H1 (cell line): ENCODE data around the gene GALNT11. TPM values are rescaled to one million over a fixed set of nuclear protein-coding genes. Genes with fewer than 3 reads are reported as not detected.

Experiments
- CTCF ChIA-PET: fragments of 300-600 bp; sonication (Branson Sonifier 250); formaldehyde crosslinking; loops from one replicate; lab custom pipeline; 2021; ENCODE audit not compliant: partially characterized antibody; lab: Charles Lee
- POLR2A ChIA-PET: fragments of 300-600 bp; sonication (Branson Sonifier 250); formaldehyde crosslinking; loops from one replicate; lab custom pipeline; 2021; ENCODE audit warnings: inconsistent platforms; ENCODE audit not compliant: partially characterized antibody; lab: Charles Lee
- DNase-seq, 2 experiments: peaks; one replicate each; pipeline versions ENCODE4 v3.0.0 to v3.0.0-alpha.2; 2010 to 2022; ENCODE audit warnings: low spot score in 2 of 2, low read depth in 1 of 2, mixed read lengths in 1 of 2
- FAIRE-seq: peaks from 2 replicates; lab custom pipeline; 2011; peaks lifted over from hg19 to GRCh38; lab: Jason Lieb, UNC
- H2AFZ ChIP-seq: 2 replicates; pipeline ENCODE4 v1.8.1; 2012; ENCODE audit warnings: low read length, inconsistent platforms
- H2AK5ac ChIP-seq: 2 replicates; pipeline ENCODE4 v1.6.1; 2013; ENCODE audit warnings: low read depth, low read length
- H2BK120ac ChIP-seq: replicated peaks from 2 replicates; pipeline ENCODE3; 2013; ENCODE audit warnings: low read depth, low read length, inconsistent platforms
- H2BK12ac ChIP-seq: 2 replicates; pipeline ENCODE4 v1.6.1; 2013; ENCODE audit warnings: low read depth, low read length
- H2BK15ac ChIP-seq: 2 replicates; pipeline ENCODE4 v1.6.1; 2013; ENCODE audit warnings: low read length
- H2BK20ac ChIP-seq: 2 replicates; pipeline ENCODE4 v1.6.1; 2013; ENCODE audit warnings: low read length
- H2BK5ac ChIP-seq: 2 replicates; pipeline ENCODE4 v1.6.1; 2013; ENCODE audit warnings: low read depth, low read length
- H3K14ac ChIP-seq: 2 replicates; pipeline ENCODE4 v1.6.1; 2013; ENCODE audit warnings: inconsistent platforms; ENCODE audit not compliant: insufficient read length
- H3K18ac ChIP-seq: 2 replicates; pipeline ENCODE4 v1.6.1; 2013; ENCODE audit warnings: low read length; ENCODE audit errors: extremely low read depth
- H3K23ac ChIP-seq: 2 replicates; pipeline ENCODE4 v1.6.1; 2013; ENCODE audit warnings: inconsistent platforms; ENCODE audit not compliant: insufficient read length
- H3K23me2 ChIP-seq: 2 replicates; pipeline ENCODE4 v1.6.1; 2013; ENCODE audit warnings: low read depth, low read length
- H3K27ac ChIP-seq: 2 replicates; pipeline ENCODE4 v1.6.1; 2011; ENCODE audit warnings: low read depth, low read length, inconsistent platforms
- H3K27me3 ChIP-seq, 4 experiments: replicated peaks in 1 of 4; 1 replicate in 1 of 4; 2 replicates in 3 of 4; pipeline versions ENCODE4 v1.6.1 to v1.8.1; 2011 to 2013; ENCODE audit warnings: low read length in 3 of 4, mild to moderate bottlenecking in 3 of 4, inconsistent platforms in 2 of 4, mixed read lengths in 2 of 4, moderate library complexity in 1 of 4; ENCODE audit not compliant: control insufficient read depth in 3 of 4, insufficient read depth in 3 of 4; ENCODE audit errors: extremely low read depth in 1 of 4
- H3K36me3 ChIP-seq, 4 experiments: 2 replicates each; pipeline versions ENCODE4 v1.6.1 to v1.8.1; 2011 to 2013; ENCODE audit warnings: mild to moderate bottlenecking in 4 of 4, low read length in 3 of 4, moderate library complexity in 2 of 4, control low read depth in 1 of 4, inconsistent platforms in 1 of 4; ENCODE audit not compliant: insufficient read depth in 4 of 4, control insufficient read depth in 2 of 4
- H3K4ac ChIP-seq: replicated peaks from 2 replicates; pipeline ENCODE3; 2013; ENCODE audit warnings: low read length, low read depth, mixed read lengths, inconsistent platforms; ENCODE audit not compliant: insufficient read length
- H3K4me1 ChIP-seq, 4 experiments: replicated peaks in 1 of 4; 1 replicate in 1 of 4; 2 replicates in 3 of 4; pipeline versions ENCODE4 v1.6.1 to v1.8.1; 2011 to 2013; ENCODE audit warnings: low read length in 3 of 4, inconsistent platforms in 2 of 4, mixed read lengths in 1 of 4; ENCODE audit not compliant: insufficient read depth in 4 of 4, control insufficient read depth in 3 of 4
- H3K4me2 ChIP-seq, 2 experiments: 2 replicates each; pipeline versions ENCODE4 v1.6.1 to v1.8.1; 2011 to 2013; ENCODE audit warnings: low read depth in 2 of 2, low read length in 2 of 2, control low read depth in 1 of 2, inconsistent platforms in 1 of 2, mild to moderate bottlenecking in 1 of 2; ENCODE audit not compliant: insufficient read depth in 1 of 2
- H3K4me3 ChIP-seq, 4 experiments: fragments of 200-600, 300-600 bp in 1 of 4; sonication (generic), shearing (Covaris generic), sonication (Bioruptor Twin) in 1 of 4; 2 replicates each; pipeline versions ENCODE4 v1.5.1 to v1.8.1; 2011 to 2016; ENCODE audit warnings: low read length in 4 of 4, low read depth in 3 of 4, control low read depth in 2 of 4, inconsistent platforms in 2 of 4, mild to moderate bottlenecking in 2 of 4, mixed read lengths in 1 of 4, moderate library complexity in 1 of 4; ENCODE audit not compliant: insufficient read depth in 2 of 4; ENCODE audit errors: extremely low read depth in 1 of 4
- H3K56ac ChIP-seq: replicated peaks from 2 replicates; pipeline ENCODE3; 2013; ENCODE audit warnings: low read depth, mild to moderate bottlenecking, mixed read lengths, low read length, inconsistent platforms; ENCODE audit not compliant: insufficient read length
- H3K79me1 ChIP-seq: 2 replicates; pipeline ENCODE4 v1.6.1; 2013; ENCODE audit warnings: low read depth, low read length, control low read depth
- H3K79me2 ChIP-seq, 2 experiments: 2 replicates each; pipeline versions ENCODE4 v1.6.1 to v1.8.1; 2012 to 2013; ENCODE audit warnings: low read length in 2 of 2, mild to moderate bottlenecking in 2 of 2, inconsistent platforms in 1 of 2; ENCODE audit not compliant: insufficient read depth in 2 of 2, control insufficient read depth in 1 of 2
- H3K9ac ChIP-seq, 4 experiments: replicated peaks in 1 of 4; 1 replicate in 1 of 4; 2 replicates in 3 of 4; pipeline versions ENCODE4 v1.6.1 to v1.8.1; 2011 to 2013; ENCODE audit warnings: low read depth in 3 of 4, low read length in 3 of 4, control low read depth in 2 of 4, mild to moderate bottlenecking in 2 of 4, moderate library complexity in 2 of 4, inconsistent platforms in 1 of 4; ENCODE audit errors: extremely low read depth in 1 of 4
- H3K9me3 ChIP-seq, 2 experiments: 2 replicates each; pipeline versions ENCODE4 v1.6.1 to v1.8.1; 2012 to 2013; ENCODE audit warnings: mild to moderate bottlenecking in 2 of 2, moderate library complexity in 2 of 2, control low read depth in 1 of 2, inconsistent platforms in 1 of 2, low read depth in 1 of 2, low read length in 1 of 2, mixed read lengths in 1 of 2; ENCODE audit not compliant: insufficient read depth in 2 of 2
- H4K20me1 ChIP-seq, 2 experiments: replicated peaks in 1 of 2; 2 replicates each; pipeline versions ENCODE3 to v1.8.1; 2011 to 2013; ENCODE audit warnings: inconsistent platforms in 2 of 2, low read length in 2 of 2, mild to moderate bottlenecking in 1 of 2; ENCODE audit not compliant: insufficient read depth in 2 of 2, control insufficient read depth in 1 of 2
- H4K5ac ChIP-seq: 2 replicates; pipeline ENCODE4 v1.6.1; 2013; ENCODE audit warnings: low read length, low read depth, mixed read lengths, inconsistent platforms; ENCODE audit not compliant: insufficient read length
- H4K8ac ChIP-seq: 2 replicates; pipeline ENCODE4 v1.8.0; 2013; ENCODE audit warnings: mild to moderate bottlenecking, moderate library complexity, low read length, inconsistent platforms; ENCODE audit not compliant: insufficient read depth; ENCODE audit errors: extremely low read depth
- H4K91ac ChIP-seq: replicated peaks from 2 replicates; pipeline ENCODE3; 2013; ENCODE audit warnings: low read length, mixed read lengths, inconsistent platforms; ENCODE audit not compliant: insufficient read length
- ASH2L ChIP-seq: fragments of 200-600, 300-600 bp; sonication (generic); IDR thresholded peaks from one replicate; pipeline ENCODE4 v1.7.1; 2017; ENCODE audit warnings: low read length
- ATF2 ChIP-seq: IDR thresholded peaks from 2 replicates; pipeline ENCODE4 v1.6.1; 2012; ENCODE audit warnings: low read length, inconsistent platforms
- HDAC2 ChIP-seq, 2 experiments: fragments of 300-600 bp in 1 of 2; sonication (generic) in 1 of 2; IDR thresholded peaks; 2 replicates each; pipeline ENCODE4 v1.6.1; 2011 to 2012; ENCODE audit warnings: low read depth in 2 of 2, low read length in 2 of 2, mild to moderate bottlenecking in 2 of 2, moderate library complexity in 2 of 2, borderline replicate concordance in 1 of 2, inconsistent platforms in 1 of 2
- HDAC6 ChIP-seq: IDR thresholded peaks from one replicate; pipeline ENCODE4 v1.7.1; 2012; ENCODE audit warnings: low read depth, mild to moderate bottlenecking, inconsistent platforms, low read length, moderate library complexity
- KDM1A ChIP-seq: fragments of 200-600, 300-600 bp; sonication (generic); IDR thresholded peaks from 2 replicates; pipeline ENCODE4 v1.7.1; 2016; ENCODE audit warnings: mild to moderate bottlenecking, low read length, borderline replicate concordance
- SAP30 ChIP-seq: fragments of 300-600 bp; sonication (generic); IDR thresholded peaks from 2 replicates; pipeline ENCODE4 v1.7.1; 2012; ENCODE audit warnings: low read length, moderate library complexity, mild to moderate bottlenecking, inconsistent platforms; ENCODE audit not compliant: insufficient read depth, insufficient replicate concordance
- SIN3A ChIP-seq, 2 experiments: IDR thresholded peaks in 1 of 2; conservative IDR thresholded peaks in 1 of 2; 2 replicates each; pipeline ENCODE4 v1.6.1; 2011 to 2012; ENCODE audit warnings: low read length in 2 of 2, improper control_type of control experiment in 1 of 2, low read depth in 1 of 2, mild to moderate bottlenecking in 1 of 2
- SIRT6 ChIP-seq: IDR thresholded peaks from one replicate; pipeline ENCODE4 v1.7.1; 2012; ENCODE audit warnings: low read length, inconsistent platforms
- SIX5 ChIP-seq: IDR thresholded peaks from 2 replicates; pipeline ENCODE4 v1.6.1; 2011; ENCODE audit warnings: mild to moderate bottlenecking, low read depth, low read length
- SUZ12 ChIP-seq: fragments of 200-600 bp; sonication (generic); IDR thresholded peaks from 2 replicates; pipeline ENCODE4 v1.6.1; 2012; ENCODE audit warnings: mild to moderate bottlenecking, inconsistent platforms, low read length, moderate library complexity, mixed read lengths
- TAF7 ChIP-seq: optimal IDR thresholded peaks from 2 replicates; pipeline ENCODE3; 2011; ENCODE audit warnings: low read depth, mild to moderate bottlenecking, inconsistent platforms, low read length, moderate library complexity, borderline replicate concordance
- TBP ChIP-seq: IDR thresholded peaks from 2 replicates; pipeline ENCODE4 v1.6.1; 2011; ENCODE audit warnings: low read depth, low read length, improper control_type of control experiment
- TEAD4 ChIP-seq: IDR thresholded peaks from 2 replicates; pipeline ENCODE4 v1.6.1; 2012; ENCODE audit warnings: low read depth, low read length, inconsistent platforms, mixed read lengths
- polyA plus RNA-seq, 7 experiments: library from polyadenylated mRNA; depleted of rRNA in 3 of 7; stranded (reverse) in 5 of 7; unstranded in 2 of 7; fragments of >200 nt in 5 of 7; fragments of 200-250 nt in 2 of 7; gene quantifications; 1 replicate in 5 of 7; 2 replicates in 1 of 7; 4 replicates in 1 of 7; pipeline versions ENCODE4 v1.2.1 to v1.2.3, GENCODE V29; 2011 to 2013; ENCODE audit warnings: missing spikeins in 2 of 7, mixed read lengths in 2 of 7
- total RNA-seq: library from RNA; stranded (reverse); fragmentation: NEBNext Ultra II Directional; extraction: Animal tissue kit (Norgen Biotek cat#: 25700); gene quantifications from 2 replicates; pipeline ENCODE4 v1.2.1, GENCODE V29; 2021

GALNT11 gene
- total and polyA plus RNA-seq, 2 of the 8 experiments (the other 6 are each of a cell fraction or from before 2014, with no cell fraction given) = 20.5 to 23.2 TPM

- Histone ChIP-seq H4K91ac (no peak overlapping the region), H3K23ac (no peak overlapping the region), H3K27ac (no peak overlapping the region), H2AFZ (no peak overlapping the region), H3K4me2 (no peak overlapping the region), H3K9me3 (no peaks in the 10 kb centered on the region), H3K79me1 (no peaks in the 10 kb centered on the region), H2BK20ac (no peak overlapping the region), H2AK5ac (no peak overlapping the region), H2BK5ac (no peak overlapping the region), H4K20me1 (no peaks in the 10 kb centered on the region), H3K56ac (no peak overlapping the region), H3K27me3 (peaks cover 0 to 1% (median 0%) of the 10 kb centered on the region in 4 experiments; a peak in 1 of 7 replicates), H4K8ac (no peak overlapping the region), H3K4me3 (no peak overlapping the region), H3K4ac (no peak overlapping the region), H3K79me2 (no peaks in the 10 kb centered on the region), H3K18ac (no peak overlapping the region), H2BK120ac (no peak overlapping the region), H2BK15ac (no peak overlapping the region), H3K14ac (no peak overlapping the region), H2BK12ac (no peak overlapping the region), H3K36me3 (peaks cover 0 to 13% (median 6%) of the 10 kb centered on the region in 4 experiments; a peak in 5 of 8 replicates), H3K9ac (no peak overlapping the region), H3K4me1 (no peaks in the 10 kb centered on the region), H3K23me2 (no peaks in the 10 kb centered on the region), H4K5ac (no peak overlapping the region)
- CTCF ChIA-PET = no interaction called here
- DNase-seq (no peak), FAIRE-seq (no peak)
- POLR2A ChIA-PET = no interaction called here
- TF ChIP-seq SIX5 (no peak), SAP30 (no peak), SUZ12 (no peak), SIN3A (conservative IDR thresholded peaks at IDR 0.05 in 1 of 2, IDR thresholded peaks at IDR 0.05 in 1 of 2; ENCODE audit: low read depth in 1 of 2, low read length in 2 of 2) (no peak), HDAC2 (IDR thresholded peaks at IDR 0.05; ENCODE audit: borderline replicate concordance in 1 of 2, low read depth in 2 of 2, low read length in 2 of 2) (no peak), ASH2L (no peak), HDAC6 (no peak), TEAD4 (no peak), ATF2 (no peak), KDM1A (no peak), SIRT6 (no peak), TAF7 (no peak), TBP (no peak)
Observed at GRCh38 chr7:152112829-152113228, 87.4 kb downstream of the GALNT11 start.
